ENCODE results near the gene TIAL1.

TIAL1 gene

GRCh38 chr10:119537953-119538630 is 58.7 kb downstream of the TIAL1 start:
- TF ChIP-seq TCF12 (IDR thresholded peaks at IDR 0.05; ENCODE audit: low read depth) (no peak), TAF1 (IDR thresholded peaks at IDR 0.05; ENCODE audit: low read depth) (no peak), FOXM1 (IDR thresholded peaks at IDR 0.05; ENCODE audit: borderline replicate concordance, low read depth) (no peak), REST (IDR thresholded peaks at IDR 0.05; ENCODE audit: low read depth) (no peak), EP300 (IDR thresholded peaks at IDR 0.05; ENCODE audit: borderline replicate concordance) (no peak), USF1 (IDR thresholded peaks at IDR 0.05) (no peak), CEBPB (IDR thresholded peaks at IDR 0.05) (no peak), RAD21 (IDR thresholded peaks at IDR 0.05; ENCODE audit: low read depth) (no peak), EGR1 (IDR thresholded peaks at IDR 0.05) (no peak), ZBTB7A (IDR thresholded peaks at IDR 0.05; ENCODE audit: low read depth) (no peak), NFIC (IDR thresholded peaks at IDR 0.05) (no peak)

GRCh38 chr10:119536508-119537025 is 60.2 kb downstream of the TIAL1 start:
- no peak for TF ChIP-seq YY1 (IDR thresholded peaks at IDR 0.05; ENCODE audit: low read depth)
- TF ChIP-seq TCF12 (IDR thresholded peaks at IDR 0.05; ENCODE audit: low read depth), result no peak
- no peak for TF ChIP-seq NFIC (IDR thresholded peaks at IDR 0.05)
- TF ChIP-seq USF1 (IDR thresholded peaks at IDR 0.05), result no peak
- TF ChIP-seq TAF1 (IDR thresholded peaks at IDR 0.05; ENCODE audit: low read depth), result no peak
- TF ChIP-seq MAX (IDR thresholded peaks at IDR 0.05), result no peak
- TF ChIP-seq RAD21 (IDR thresholded peaks at IDR 0.05; ENCODE audit: low read depth), result no peak
- no peak for TF ChIP-seq CEBPB (IDR thresholded peaks at IDR 0.05)
- no peak for TF ChIP-seq FOXM1 (IDR thresholded peaks at IDR 0.05; ENCODE audit: borderline replicate concordance, low read depth)
- TF ChIP-seq EGR1 (IDR thresholded peaks at IDR 0.05), result no peak

GRCh38 chr10:119535837-119536507 is 60.8 kb downstream of the TIAL1 start:
- TF ChIP-seq TCF12 (IDR thresholded peaks at IDR 0.05; ENCODE audit: low read depth) (no peak), REST (IDR thresholded peaks at IDR 0.05; ENCODE audit: low read depth) (no peak), FOXM1 (IDR thresholded peaks at IDR 0.05; ENCODE audit: borderline replicate concordance, low read depth) (no peak), CEBPB (IDR thresholded peaks at IDR 0.05) (no peak), TEAD4 (IDR thresholded peaks at IDR 0.05) (no peak), EGR1 (IDR thresholded peaks at IDR 0.05) (no peak), EP300 (IDR thresholded peaks at IDR 0.05; ENCODE audit: borderline replicate concordance) (no peak), RAD21 (IDR thresholded peaks at IDR 0.05; ENCODE audit: low read depth) (no peak), CREB1 (IDR thresholded peaks at IDR 0.05; ENCODE audit: low read depth) (no peak), ZBTB7A (IDR thresholded peaks at IDR 0.05; ENCODE audit: low read depth) (no peak), MAX (IDR thresholded peaks at IDR 0.05) (no peak), YY1 (IDR thresholded peaks at IDR 0.05; ENCODE audit: low read depth) (no peak), USF1 (IDR thresholded peaks at IDR 0.05) (no peak), NFIC (IDR thresholded peaks at IDR 0.05) (no peak), TAF1 (IDR thresholded peaks at IDR 0.05; ENCODE audit: low read depth) (no peak)

GRCh38 chr10:119535305-119535704 is 61.5 kb downstream of the TIAL1 start:
- TF ChIP-seq YY1 (IDR thresholded peaks at IDR 0.05; ENCODE audit: low read depth) (no peak), TCF12 (IDR thresholded peaks at IDR 0.05; ENCODE audit: low read depth) (no peak), EGR1 (IDR thresholded peaks at IDR 0.05) (no peak), CEBPB (IDR thresholded peaks at IDR 0.05) (no peak), REST (IDR thresholded peaks at IDR 0.05; ENCODE audit: low read depth) (no peak), FOXM1 (IDR thresholded peaks at IDR 0.05; ENCODE audit: borderline replicate concordance, low read depth) (no peak), TEAD4 (IDR thresholded peaks at IDR 0.05) (no peak), NFIC (IDR thresholded peaks at IDR 0.05) (no peak), EP300 (IDR thresholded peaks at IDR 0.05; ENCODE audit: borderline replicate concordance) (no peak), TAF1 (IDR thresholded peaks at IDR 0.05; ENCODE audit: low read depth) (no peak), CREB1 (IDR thresholded peaks at IDR 0.05; ENCODE audit: low read depth) (no peak), USF1 (IDR thresholded peaks at IDR 0.05) (no peak), MAX (IDR thresholded peaks at IDR 0.05) (no peak), RAD21 (IDR thresholded peaks at IDR 0.05; ENCODE audit: low read depth) (no peak), ZBTB7A (IDR thresholded peaks at IDR 0.05; ENCODE audit: low read depth) (no peak)

Measured in Ishikawa (cell line).